DMS 273 treated with DMSO at 0.1 percent for 48 hours (cell line): ENCODE results near the gene CAMKK1.

Experiments
- DNase-seq: peaks from one replicate; lab custom pipeline; 2025; lab: John Stamatoyannopoulos, UW

Gene CAMKK1

DNA sequence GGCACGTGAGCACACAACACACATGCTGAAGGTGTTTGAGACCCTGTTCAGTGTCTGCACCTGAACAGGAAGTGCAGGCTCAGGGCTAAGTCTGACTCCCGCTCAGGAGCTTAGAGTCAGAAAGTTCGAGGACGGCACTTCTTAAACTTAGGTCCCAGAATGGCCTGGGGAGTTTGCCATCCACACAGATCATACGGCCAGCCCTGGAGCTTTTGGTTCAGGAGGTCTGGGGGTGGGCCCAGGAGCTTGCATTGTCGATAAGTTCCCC, 4.0 kb upstream of the CAMKK1 start:
- no peak for DNase-seq

DNA sequence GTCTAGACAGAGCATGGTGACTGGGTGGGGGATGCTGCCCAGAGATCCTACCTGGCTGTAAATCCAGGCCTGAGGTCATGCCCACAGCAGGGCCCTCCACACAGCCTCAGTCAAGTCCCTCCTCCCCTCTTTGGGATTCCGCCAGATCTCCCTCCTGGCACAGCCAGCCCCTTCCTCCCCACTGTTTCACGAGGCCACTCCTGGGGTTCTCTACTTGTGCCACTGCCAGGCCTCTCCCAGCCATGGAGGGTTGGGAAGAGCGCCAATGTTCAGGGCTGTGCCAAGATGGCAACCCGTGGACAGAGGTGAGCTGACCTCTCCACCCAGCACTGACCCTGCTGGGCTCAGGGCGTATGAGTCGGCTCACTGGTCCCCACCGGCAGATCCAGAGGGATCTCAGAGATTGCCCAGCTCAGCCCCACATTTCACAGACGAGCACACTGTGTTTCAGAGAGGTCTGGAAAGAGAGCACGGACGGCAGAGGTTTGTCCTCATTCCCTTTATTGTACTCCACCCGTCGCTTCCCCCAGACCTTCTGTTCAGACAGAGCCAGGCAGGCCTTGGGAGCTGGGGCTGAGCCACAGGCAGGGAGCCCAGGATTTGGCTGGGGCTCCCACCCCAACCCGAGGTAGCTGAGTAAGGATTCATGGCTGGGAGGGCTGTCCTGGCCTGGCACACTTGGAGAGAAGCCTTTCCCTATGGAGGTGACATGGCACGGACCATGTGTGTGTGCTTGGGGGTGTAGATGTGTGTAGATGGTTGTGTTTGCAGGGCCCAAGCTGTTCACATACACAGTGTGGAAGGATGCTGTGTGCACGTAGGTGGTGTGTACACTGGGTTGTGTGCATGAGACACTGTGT, 3.5 kb upstream of the CAMKK1 start:
- peak; percentile 29 for DNase-seq

DNA sequence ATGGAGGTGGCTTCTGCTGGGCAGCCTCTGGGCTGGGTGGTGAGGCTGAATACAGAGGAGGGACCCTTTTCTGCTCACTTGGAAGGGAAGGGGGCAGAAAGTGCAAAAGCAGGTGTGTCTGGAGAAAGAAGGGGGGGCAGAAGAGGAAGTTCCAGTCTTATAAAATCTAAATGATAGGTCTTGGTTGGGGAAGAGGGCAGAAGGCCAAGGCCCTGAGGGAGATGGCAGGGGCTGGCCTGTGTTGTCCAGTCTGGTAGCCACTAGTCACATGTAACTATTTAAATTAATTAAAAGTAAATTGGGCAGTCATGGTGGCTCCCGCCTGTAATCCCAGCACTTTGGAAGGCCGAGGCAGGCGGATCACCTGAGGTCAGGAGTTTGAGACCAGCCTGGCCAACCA, 2.5 kb upstream of the CAMKK1 start:
- no peak for DNase-seq

DNA sequence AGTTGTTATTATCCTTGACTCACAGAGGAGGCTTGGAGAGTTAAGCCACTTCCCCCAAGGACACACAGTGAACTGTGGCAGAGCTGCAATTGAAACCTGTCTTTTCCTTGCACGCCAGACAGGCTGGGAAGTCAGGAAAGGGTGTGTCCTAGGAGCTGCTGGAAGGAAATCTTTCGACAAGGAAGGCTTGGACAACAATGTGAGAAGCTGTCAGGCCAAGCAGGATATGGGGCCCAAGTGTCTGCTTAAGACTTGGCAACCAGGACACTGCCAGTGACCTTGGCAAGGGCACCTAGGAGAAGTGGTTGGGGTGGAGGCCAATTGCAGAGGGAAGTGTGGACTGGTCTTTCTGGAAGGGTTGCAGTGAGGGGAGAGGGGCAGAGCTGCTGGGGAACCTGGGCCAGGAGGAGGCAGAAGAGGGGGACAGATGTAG, 2.1 kb upstream of the CAMKK1 start:
- DNase-seq: no peak

DNA sequence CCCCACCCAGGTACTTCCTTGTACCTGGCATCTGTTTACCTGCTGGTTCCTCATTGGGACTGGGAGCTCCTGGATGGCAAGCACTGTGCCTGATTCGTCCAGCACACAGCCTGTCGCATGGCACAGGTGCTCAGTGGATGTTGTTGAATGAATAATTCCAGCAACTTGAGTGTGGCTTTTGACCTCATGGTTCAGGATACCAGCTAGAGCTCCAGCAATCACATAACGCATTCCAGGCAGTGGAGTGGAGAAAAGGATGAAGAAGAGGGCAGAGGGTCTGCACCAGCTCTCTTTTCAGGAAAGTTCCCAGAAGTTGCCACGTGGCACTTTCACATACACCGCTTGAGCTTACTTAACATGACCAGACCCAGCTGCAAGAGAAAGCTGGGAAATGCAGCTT, 1.3 kb upstream of the CAMKK1 start:
- no peak for DNase-seq

DNA sequence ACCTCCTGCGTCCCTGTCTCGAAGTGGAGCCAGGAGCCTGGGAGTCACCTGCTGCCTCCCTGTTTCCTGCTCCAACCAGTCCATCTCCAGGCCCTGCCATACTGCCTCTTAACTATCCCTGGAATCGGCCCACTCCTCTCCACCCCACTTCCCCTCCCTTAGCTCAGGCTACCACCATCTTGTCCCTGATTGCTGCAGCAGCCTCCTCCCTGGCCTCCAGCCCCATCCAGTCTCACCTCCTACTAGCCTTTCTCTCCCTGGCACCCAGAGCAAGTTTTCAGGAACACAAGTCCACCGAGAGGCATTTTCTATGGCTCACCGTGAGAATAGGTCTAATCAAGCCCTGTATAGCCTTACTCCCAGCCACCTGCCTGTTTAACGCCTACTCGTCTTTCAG, 865 bp upstream of the CAMKK1 start:
- no peak for DNase-seq

DNA sequence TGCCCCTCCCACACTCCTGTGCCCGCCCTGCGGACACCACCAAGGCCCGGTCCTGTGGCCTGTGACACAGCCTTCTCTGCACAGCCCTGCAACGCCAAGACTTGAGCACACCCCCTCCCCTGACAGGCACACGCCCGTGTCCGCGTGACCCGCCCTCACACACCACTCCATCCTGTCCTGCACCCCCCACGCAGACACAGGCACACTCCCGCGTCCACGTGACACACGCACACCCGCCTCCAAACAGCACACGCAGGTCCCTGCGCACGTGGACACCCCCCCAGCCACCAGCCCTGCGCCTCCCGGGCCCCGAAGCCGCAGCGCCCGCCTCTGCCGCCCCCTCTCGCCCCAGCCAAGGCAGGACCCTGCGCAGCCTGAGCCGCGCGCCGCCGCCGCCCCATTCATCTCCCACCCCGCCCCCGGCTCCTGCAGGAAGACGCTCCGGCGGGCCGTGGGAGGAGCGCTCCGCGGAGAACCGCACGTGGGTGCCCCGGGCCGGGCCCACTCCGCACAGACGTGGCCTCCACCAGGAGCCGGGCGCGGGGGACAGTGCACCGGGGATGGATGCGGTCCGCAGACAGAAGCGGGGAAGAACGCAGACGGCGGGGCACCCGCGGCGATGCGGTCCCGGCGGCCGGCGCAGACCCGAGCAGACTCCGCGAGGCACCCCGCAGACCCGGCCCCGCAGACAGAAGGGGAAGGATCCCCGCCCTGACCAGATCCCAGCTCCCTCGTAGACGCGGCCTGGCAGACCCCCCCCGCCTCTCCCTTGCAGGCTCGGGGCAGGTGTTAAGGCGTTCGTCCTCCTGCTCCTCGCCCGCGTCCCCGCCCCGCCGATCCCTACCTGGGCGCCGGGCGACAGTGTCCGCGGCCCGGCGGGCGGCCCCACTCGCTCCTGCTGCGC, 506 bp downstream of the CAMKK1 start:
- no peak for DNase-seq

DNA sequence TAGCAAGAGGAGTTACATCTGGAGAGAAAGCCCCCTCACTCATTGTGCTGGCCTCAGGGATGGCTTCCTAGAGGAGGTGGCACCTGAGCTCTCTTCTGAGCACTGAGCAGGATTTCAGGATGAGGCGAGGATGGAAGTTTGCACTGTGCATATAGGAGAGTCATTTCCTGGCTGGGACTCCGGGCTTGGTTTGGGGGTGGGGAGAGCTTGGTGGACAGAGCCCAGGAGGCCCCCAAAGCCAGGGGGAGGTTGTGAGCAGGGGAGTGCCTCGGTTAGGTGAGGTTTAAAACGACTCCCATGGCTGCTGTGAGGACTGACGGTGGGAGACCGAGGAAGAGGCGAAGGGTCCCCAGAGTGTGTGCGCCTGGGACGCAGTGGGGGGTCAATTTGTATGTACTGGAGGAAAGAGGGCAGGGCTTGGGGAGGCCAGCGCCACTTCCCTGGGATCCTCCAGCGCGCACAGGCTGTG, 1.2 kb downstream of the CAMKK1 start:
- DNase-seq: no peak

DNA sequence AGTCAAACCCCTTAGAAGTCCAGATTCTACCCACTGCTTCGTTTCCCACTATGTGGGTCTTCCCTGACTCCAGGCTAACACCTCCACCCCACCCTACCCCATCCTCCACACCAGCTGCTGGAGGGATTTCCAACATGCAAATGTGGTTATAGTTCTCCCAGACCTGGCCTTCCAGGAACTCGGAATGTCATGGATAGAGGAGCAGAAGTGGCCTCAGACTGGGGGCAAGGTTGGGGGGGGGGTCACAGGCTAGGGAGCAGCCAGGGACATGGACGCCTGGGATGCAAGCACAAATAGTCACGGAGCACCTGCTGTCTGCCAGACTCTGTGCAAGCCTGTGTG, 2.0 kb downstream of the CAMKK1 start:
- no peak for DNase-seq

DNA sequence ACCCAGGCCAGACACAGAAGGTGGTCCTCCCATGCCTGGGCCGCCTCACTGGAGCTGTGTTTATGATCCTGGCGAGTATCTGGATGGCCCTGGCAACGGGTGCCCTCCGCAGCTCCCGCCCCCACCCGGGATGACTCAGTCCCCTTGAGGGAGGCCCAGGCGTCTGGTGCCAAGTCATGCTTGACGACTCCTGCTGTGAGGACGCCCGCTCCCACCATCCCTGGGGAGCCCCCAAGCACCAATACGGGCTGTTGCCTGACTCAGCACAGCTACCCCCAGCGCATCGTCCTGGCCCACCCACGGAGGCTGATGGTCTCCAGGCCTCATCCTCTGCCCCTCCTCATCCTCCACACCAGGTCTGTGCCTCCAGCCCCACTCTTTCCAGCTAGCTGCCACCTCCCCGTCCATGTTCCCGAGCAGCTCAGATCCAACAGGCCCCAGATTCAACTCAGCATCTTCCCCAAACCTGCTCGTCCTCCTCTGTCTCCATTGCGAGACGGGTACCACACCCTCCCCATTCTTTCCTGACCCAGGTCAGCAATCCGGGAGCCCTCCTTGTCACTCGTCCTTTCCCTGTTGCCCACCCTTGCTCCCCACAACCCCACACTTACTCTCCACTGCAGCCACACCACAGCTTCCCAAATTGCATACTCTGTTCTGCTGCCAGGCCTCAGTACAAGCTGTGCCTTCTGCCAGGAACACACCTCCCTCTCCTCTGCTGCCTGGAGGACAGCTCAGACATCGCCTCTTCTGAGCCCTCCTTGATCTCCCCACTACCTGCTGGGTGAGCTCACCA, 2.6 kb downstream of the CAMKK1 start:
- DNase-seq: peak; percentile 54

DNA sequence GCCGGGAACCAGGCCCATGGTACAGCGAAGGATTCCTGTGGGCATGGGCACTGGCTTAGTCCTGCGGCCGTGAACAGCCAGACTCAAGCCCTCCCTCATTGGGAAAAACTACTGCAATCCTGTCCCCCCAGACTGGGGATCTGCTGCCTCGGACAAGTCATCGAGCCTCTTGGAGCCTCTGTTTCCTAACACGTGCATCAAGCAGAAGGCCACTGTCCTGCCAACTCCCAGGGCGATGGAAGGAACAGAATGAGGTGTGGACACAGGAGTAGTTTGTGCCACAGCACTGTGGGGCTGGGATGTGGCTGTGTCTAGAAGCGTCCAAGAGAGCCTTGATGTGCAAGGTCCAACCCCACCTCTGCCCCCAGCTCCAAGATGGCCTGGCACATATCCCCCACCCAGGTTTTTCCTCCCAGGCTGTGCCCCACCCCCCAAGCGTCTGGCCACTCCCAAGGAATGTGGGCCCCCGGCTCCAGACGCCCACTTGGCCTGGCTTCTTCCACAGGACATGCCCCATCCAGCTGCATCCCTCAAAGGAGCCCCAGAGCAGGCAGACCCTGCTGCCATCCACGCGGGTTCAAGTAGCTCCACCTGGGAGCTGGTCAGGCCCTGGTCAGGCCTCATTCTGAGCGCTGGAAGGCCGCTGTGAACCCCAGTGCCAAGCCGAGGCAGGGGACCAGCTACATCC, 3.4 kb downstream of the CAMKK1 start:
- no peak for DNase-seq

DNA sequence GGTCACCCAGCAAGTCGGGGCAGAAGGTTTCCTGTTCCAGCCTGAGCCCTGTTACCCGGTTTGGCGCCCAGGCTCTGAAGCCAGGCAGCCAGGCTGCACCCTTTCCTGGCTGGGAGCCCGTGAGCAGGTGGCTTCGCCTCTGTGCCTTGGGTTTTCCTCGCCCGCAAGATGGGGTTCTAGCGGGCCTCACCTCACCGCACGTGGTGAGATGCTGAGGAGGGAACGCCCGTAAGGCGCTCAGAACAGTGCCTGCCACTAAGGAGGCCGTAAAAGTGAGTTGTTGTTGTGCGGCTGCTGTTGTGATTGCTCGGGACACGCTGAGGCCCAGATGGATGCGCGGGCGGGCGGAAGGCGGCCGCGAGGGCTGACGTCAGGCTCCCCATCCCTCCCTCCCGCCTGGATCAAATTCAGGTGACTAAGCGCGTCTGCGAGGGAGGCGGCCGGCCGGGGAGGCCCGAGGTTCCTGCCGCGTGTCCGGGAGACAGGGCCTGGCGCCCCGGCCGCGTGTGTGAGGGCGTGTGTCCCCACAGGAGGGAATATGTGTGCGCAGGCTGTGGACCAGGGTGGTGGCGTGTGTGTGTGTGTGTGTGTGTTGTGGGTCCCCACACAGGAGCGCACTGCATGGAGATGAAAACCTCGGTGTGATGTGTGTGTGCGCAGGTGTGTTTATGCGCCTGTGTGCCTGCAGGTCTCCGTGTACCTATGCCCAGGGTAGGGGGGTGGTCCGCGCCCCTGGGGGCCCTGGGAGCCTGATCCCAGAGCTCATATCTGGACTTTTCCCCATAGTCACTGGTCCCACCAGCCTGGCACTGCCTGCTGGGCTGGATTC, 4.3 kb downstream of the CAMKK1 start:
- peak; percentile 86 for DNase-seq

DNA sequence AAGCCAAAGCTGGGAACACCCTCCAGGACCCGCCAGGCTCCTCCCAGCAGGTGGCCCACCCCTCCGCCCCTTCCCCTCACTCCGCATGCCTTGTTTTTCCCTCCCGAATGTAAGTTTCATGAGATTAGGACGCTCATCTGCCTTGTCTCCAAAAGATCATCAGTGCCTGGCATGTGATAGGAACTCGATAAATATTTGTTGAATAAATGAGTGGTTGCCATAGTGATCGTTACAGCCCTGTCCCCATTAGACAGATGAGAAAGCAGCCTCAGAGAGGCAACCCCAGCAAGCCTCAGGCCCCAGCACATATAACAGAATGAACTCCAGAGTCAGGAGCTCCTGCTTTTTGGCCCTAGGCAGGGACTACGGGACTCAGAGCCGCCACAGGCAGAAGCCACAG, 5.0 kb downstream of the CAMKK1 start:
- DNase-seq: no peak

DNA sequence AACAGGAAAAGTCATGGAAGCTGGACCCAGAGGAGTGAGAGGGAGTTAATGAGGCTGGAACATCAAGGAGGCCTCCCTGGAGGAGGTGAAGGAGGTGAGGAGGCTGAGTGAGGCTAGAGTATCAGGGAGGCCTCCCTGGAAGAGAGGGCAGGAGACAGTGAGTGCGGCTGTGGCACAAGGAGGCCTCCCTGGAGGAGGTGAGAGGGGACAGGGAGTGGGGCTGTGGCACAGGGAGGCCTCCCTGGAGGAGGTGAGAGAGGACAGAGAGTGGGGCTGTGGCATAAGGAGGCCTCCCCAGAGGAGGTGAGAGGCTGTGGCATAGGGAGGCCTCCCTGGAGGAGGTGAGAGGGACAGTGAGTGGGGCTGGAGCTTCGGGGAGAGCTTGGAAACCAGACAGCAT, 5.5 kb downstream of the CAMKK1 start:
- no peak for DNase-seq

DNA sequence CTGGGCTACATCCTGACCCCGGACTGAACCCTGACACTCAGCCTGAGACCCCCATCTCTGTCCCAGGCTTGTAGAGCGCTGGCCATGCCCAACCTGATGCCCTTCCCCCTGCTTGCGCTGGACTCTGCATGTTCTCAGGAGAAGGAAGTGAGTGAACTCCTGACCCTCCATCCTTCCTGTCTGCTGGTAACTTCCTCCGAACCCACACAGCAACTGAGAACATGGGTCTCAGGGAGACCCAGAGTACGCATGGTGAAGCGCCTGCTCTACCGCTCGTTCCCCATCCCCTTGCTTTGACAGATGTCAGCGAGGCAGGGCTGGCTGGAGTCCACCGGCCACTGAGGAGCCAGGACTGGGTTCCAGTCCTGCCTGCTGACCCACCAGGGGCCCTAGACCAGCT, 6.1 kb downstream of the CAMKK1 start:
- DNase-seq: no peak

DNA sequence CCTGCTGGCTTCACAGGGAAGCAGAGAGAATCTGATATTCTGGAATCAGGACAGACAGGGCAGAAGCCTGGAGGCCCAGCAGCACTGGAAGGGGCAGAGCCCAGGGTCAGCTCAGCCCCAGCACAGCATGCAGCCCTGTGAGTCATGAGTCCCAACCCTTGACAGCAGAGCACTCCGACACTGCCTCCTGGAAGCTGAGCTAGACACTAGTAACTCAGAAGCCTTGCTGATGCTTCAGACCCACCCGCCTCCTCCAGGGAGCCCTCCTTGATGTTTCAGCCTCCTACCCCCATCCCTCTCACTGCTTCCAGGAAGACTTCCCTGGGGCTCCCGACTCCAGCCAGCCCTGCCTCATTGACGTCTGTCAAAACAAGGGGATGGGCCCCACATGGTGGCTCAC, 6.9 kb downstream of the CAMKK1 start:
- DNase-seq: no peak

DNA sequence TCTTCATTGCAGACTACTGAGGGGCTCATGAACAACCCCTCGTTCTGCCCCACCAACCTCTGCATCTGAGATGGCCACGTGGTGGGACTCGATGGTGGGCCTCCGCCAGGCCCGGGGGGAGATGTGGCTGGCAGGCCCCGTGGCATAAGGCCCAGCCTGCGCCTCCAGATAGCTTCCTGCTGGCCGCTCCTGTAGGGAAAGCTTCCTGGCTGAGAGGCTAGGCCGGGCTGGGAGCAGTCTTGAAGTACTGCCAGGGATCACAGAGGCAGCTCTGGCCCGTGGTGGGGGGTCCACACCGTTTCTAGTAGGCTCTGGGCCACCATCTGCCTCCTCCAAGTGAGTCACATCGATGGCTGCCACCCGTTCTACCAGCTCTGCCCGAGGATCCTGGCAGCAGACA, 7.6 kb downstream of the CAMKK1 start:
- peak; percentile 36 for DNase-seq

DNA sequence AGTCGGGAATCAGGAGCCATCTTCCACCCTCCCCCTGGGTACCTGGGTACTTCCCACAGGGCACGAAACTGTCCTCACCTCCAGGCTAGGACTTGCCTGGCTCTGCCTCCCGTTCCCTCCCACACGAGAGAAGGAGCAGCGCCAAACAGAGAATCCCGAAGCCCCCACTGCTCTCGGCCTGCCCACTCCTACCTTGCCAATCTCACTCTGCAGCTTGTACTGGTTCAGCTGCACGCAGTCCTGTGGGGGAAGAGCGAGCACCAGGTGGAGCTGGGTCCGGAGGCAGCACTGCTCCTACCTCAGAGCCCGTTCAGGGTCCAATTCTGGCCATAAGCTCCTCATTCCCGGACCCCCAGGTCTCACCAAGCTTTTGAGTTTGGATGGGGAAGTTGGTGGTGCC, 8.7 kb downstream of the CAMKK1 start:
- DNase-seq: no peak

DNA sequence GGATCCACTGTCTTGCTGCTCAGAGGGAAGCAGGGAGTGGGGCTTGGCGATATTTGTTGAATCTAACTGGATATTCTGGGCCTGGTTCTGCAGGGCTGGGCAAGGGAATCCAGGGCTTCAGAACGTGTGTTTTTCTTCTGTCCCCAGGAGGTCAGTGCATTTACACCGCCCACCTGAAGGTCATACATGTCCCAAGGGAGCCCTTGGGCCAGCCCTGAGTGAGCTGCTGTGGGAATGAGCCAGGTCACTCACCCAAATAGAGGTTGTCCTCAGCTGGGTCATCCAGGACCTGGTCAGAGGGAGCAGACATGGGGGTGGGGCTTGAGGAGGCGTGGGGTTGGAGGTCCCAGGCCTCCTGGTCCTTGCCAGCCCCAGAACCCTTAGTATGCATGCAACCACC, 10.6 kb downstream of the CAMKK1 start:
- no peak for DNase-seq

DNA sequence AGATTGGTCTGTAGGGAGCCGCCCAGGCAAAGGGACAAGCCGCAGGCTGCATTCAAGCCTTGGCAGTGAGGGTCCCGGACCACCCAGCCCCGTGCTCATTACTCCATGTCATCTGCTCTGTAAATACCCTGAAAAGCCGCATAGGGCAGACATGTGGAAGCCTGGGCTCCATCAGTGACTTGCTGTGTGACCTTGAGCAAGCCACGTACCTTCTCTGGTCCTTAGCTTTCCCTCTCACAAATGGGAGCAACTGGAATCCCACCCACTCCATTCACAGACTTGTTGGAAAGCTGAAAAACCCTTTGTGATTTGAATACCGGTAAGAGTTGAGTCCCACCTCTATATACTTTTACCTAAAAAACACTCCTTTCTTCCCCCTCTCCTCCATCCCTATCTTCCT, 11.9 kb downstream of the CAMKK1 start:
- no peak for DNase-seq
